ENCODE results near the gene CCDC33. TPM values are rescaled to one million over a fixed set of nuclear protein-coding genes. Genes with fewer than 3 reads are reported as not detected.
A peak's percentile ranks its signal among the peaks of the same experiment; 100 is the strongest.

CCDC33 gene
- total and polyA plus RNA-seq, 4 experiments from 2014 or later = not detected

- no peaks in the 10 kb centered on the region for H3K36me3 Mint-ChIP-seq
Measured at GRCh38 chr15:74382004-74382816, 146.1 kb downstream of the CCDC33 start.

GRCh38 chr15:74383286-74383685, 147.2 kb downstream of the CCDC33 start:
- no peak overlapping the region for H3K4me3 Mint-ChIP-seq
- ChIA-PET POLR2A (ENCODE audit: partially characterized antibody) (interaction anchor here (1.5 to 2.3 kb wide), 2 partner anchors 16 to 78 kb away, joined by 7 to 10 read pairs; partner anchors contain the start of gene UBL7), CTCF (ENCODE audit: partially characterized antibody) (interaction anchor here (0.7 to 21.8 kb wide), 10 partner anchors 11 to 107 kb away, joined by 3 to 550 read pairs (median 6); partner anchors contain the start of genes SEMA7A and UBL7)
- Histone ChIP-seq H3K4me1 (ENCODE audit: insufficient read depth, low read length) (peaks cover 33% of the 10 kb centered on the region), H3K9me3 (ENCODE audit: control insufficient read depth in 1 of 2, low read length in 2 of 2) (no peaks in the 10 kb centered on the region), H3K4me3 (ENCODE audit: low read length in 2 of 2) (no peak overlapping the region), H3K27me3 (ENCODE audit: insufficient read depth, low read length) (no peaks in the 10 kb centered on the region), H3K36me3 (ENCODE audit: insufficient read depth, low read length) (no peaks in the 10 kb centered on the region), H3K27ac (ENCODE audit: low read depth, low read length) (no peak overlapping the region)
- peak overlapping the region in 4 of 7 donors; percentile 35 to 91 (median 71) for H3K27ac Mint-ChIP-seq
- H3K9me3 Mint-ChIP-seq = no peaks in the 10 kb centered on the region
- intact Hi-C loops (cut with micrococcal nuclease) = no loop called here
- H3K4me1 Mint-ChIP-seq = peaks cover 9 to 26% (median 18%) of the 10 kb centered on the region in 4 donors
- no peaks in the 10 kb centered on the region for H3K36me3 Mint-ChIP-seq
- DNase-seq = no peak
- H3K27me3 Mint-ChIP-seq = no peaks in the 10 kb centered on the region

More at GRCh38 chr15:74382004-74382816, 146.1 kb downstream of the CCDC33 start:
- peaks cover 33% of the 10 kb centered on the region for H3K4me1 ChIP-seq (ENCODE audit: insufficient read depth, low read length)
- intact Hi-C loops (cut with micrococcal nuclease) = loop anchor here (1.0 kb wide), 3 partner anchors 52 to 108 kb away; no protein-coding TSS in a partner anchor
- no peaks in the 10 kb centered on the region for H3K9me3 Mint-ChIP-seq
- no peaks in the 10 kb centered on the region for H3K9me3 ChIP-seq (ENCODE audit: control insufficient read depth in 1 of 2, low read length in 2 of 2)
- no peak overlapping the region for H3K4me3 Mint-ChIP-seq
- H3K27me3 ChIP-seq (ENCODE audit: insufficient read depth, low read length) = no peaks in the 10 kb centered on the region
- H3K27me3 Mint-ChIP-seq = no peaks in the 10 kb centered on the region
- H3K4me1 Mint-ChIP-seq = peaks cover 9 to 26% (median 18%) of the 10 kb centered on the region in 4 donors
- no peak overlapping the region for H3K4me3 ChIP-seq (ENCODE audit: low read length in 2 of 2)
- H3K36me3 ChIP-seq (ENCODE audit: insufficient read depth, low read length) = no peaks in the 10 kb centered on the region
- H3K27ac ChIP-seq (ENCODE audit: low read depth, low read length) = no peak overlapping the region
- ChIA-PET CTCF (ENCODE audit: partially characterized antibody) (interaction anchor here (0.6 to 21.8 kb wide), 22 partner anchors 9 to 386 kb away, joined by 3 to 550 read pairs (median 3); partner anchors contain the start of genes CLK3, SEMA7A and UBL7), POLR2A (ENCODE audit: partially characterized antibody) (interaction anchor here (0.8 to 1.2 kb wide), 5 partner anchors 8 to 79 kb away, joined by 3 to 6 read pairs (median 5); partner anchors contain the start of genes SEMA7A and UBL7)
- peak in 4 of 5 donors; percentile 63 to 72 (median 68) for DNase-seq
- no peak overlapping the region for H3K27ac Mint-ChIP-seq

DNA sequence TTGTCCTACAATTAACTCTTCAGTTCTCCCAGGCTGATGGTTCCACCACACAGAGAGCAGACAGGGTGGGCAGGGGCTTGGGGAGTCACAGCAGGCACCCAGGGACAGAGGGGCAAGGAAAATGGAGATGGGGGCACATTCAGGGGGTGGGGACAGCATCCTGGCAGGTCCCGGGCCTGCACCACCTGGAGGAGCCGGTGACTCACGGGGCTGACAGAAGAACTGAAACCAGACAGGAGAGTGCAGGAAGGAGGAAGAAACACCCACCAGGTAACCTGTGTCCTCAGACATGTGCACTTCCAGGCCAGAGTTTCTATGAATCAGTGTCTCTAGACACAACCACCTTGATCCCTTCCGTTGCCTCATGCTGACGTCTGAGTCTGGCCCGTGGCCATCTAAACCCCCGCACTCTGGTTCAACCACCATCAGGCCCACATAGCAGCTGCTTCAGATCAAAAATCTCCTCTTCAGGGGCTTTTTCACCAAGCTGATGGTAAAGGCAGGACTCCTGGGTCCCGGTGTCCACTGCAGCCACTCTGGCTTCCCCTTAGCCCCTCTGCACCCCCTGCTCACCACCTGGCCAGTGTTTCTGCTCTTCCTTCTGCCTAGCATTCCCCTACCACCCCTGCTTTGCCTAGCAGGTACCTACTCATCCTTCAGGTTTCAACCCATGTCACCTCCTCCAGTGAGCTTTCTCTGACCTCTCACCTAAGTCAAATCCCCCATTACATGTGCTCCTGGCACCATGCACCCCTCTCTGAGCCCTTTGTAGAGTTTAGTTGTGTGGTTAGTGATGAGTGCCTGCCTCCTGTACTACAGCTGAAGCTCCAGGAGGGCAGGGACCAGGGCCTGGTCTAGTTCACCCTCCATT, 147.8 kb downstream of the CCDC33 start:
- Mint-ChIP-seq H3K4me3 (peak overlapping the region in 2 of 8 donors; percentile 2 to 54), H3K9me3 (no peaks in the 10 kb centered on the region), H3K27ac (peak overlapping the region; percentile 15 to 91 (median 53)), H3K36me3 (no peaks in the 10 kb centered on the region), H3K27me3 (no peaks in the 10 kb centered on the region), H3K4me1 (peaks cover 9 to 23% (median 15%) of the 10 kb centered on the region in 4 donors)
- DNase-seq = peak in 1 of 5 donors; percentile 64
- H3K4me1 ChIP-seq (ENCODE audit: insufficient read depth, low read length) = peaks cover 27% of the 10 kb centered on the region
- no peaks in the 10 kb centered on the region for H3K36me3 ChIP-seq (ENCODE audit: insufficient read depth, low read length)
- ChIA-PET POLR2A (ENCODE audit: partially characterized antibody) (interaction anchor here (0.7 to 2.3 kb wide), 4 partner anchors 8 to 77 kb away, joined by 3 to 10 read pairs (median 6); partner anchors contain the start of gene UBL7), CTCF (ENCODE audit: partially characterized antibody) (interaction anchor here (1.4 to 21.8 kb wide), 8 partner anchors 9 to 386 kb away, joined by 4 to 550 read pairs (median 8); partner anchors contain the start of genes SEMA7A and UBL7)
- H3K27ac ChIP-seq (ENCODE audit: low read depth, low read length) = no peak overlapping the region
- H3K4me3 ChIP-seq (ENCODE audit: low read length in 2 of 2) = no peak overlapping the region
- H3K9me3 ChIP-seq (ENCODE audit: control insufficient read depth in 1 of 2, low read length in 2 of 2) = no peaks in the 10 kb centered on the region
- H3K27me3 ChIP-seq (ENCODE audit: insufficient read depth, low read length) = no peaks in the 10 kb centered on the region
- intact Hi-C loops (cut with micrococcal nuclease) = no loop called here

DNA sequence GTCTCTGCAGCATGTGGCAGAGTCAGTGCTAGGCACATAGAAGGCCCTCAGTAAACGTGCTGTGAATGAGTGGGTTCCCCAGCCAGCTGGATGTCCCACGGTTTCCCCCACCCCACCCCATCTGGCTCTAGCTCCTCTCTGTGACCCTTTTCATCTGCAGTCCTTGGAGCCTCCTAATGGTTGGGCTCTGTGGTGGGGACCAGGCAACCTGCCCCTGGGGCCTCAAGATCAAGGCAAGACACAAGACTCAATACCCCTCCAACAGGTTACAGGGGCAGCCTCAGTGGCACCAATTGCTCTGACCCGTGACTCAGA, 148.4 kb downstream of the CCDC33 start:
- H3K4me1 ChIP-seq (ENCODE audit: insufficient read depth, low read length) = peaks cover 23% of the 10 kb centered on the region
- no peak overlapping the region for H3K4me3 Mint-ChIP-seq
- no peaks in the 10 kb centered on the region for H3K27me3 ChIP-seq (ENCODE audit: insufficient read depth, low read length)
- POLR2A ChIA-PET (ENCODE audit: partially characterized antibody) = interaction anchor here (0.7 to 2.3 kb wide), 4 partner anchors 9 to 77 kb away, joined by 3 to 10 read pairs (median 6); partner anchors contain the start of gene UBL7
- DNase-seq = no peak
- peaks cover 9 to 19% (median 14%) of the 10 kb centered on the region in 4 donors for H3K4me1 Mint-ChIP-seq
- CTCF ChIA-PET (ENCODE audit: partially characterized antibody) = interaction anchor here (1.0 to 21.8 kb wide), 7 partner anchors 9 to 385 kb away, joined by 3 to 550 read pairs (median 8); partner anchors contain the start of genes SEMA7A and UBL7
- H3K36me3 ChIP-seq (ENCODE audit: insufficient read depth, low read length) = no peaks in the 10 kb centered on the region
- H3K9me3 Mint-ChIP-seq = no peaks in the 10 kb centered on the region
- no peaks in the 10 kb centered on the region for H3K9me3 ChIP-seq (ENCODE audit: control insufficient read depth in 1 of 2, low read length in 2 of 2)
- intact Hi-C loops (cut with micrococcal nuclease) = no loop called here
- no peak overlapping the region for H3K4me3 ChIP-seq (ENCODE audit: low read length in 2 of 2)
- H3K27ac ChIP-seq (ENCODE audit: low read depth, low read length) = no peak overlapping the region
- H3K36me3 Mint-ChIP-seq = no peaks in the 10 kb centered on the region
- H3K27me3 Mint-ChIP-seq = no peaks in the 10 kb centered on the region
- H3K27ac Mint-ChIP-seq = peak overlapping the region in 2 of 7 donors; percentile 87 to 89

GRCh38 chr15:74384881-74385643, 148.9 kb downstream of the CCDC33 start:
- no peaks in the 10 kb centered on the region for H3K36me3 ChIP-seq (ENCODE audit: insufficient read depth, low read length)
- POLR2A ChIA-PET (ENCODE audit: partially characterized antibody) = interaction anchor here (0.8 to 2.3 kb wide), 3 partner anchors 14 to 76 kb away, joined by 5 to 10 read pairs (median 7); partner anchors contain the start of gene UBL7
- Mint-ChIP-seq H3K4me1 (peaks cover 9 to 19% (median 14%) of the 10 kb centered on the region in 4 donors), H3K27ac (peak overlapping the region in 3 of 7 donors; percentile 56 to 89 (median 87)), H3K36me3 (no peaks in the 10 kb centered on the region), H3K9me3 (no peaks in the 10 kb centered on the region), H3K4me3 (peak overlapping the region in 2 of 8 donors; percentile 10 to 15), H3K27me3 (no peaks in the 10 kb centered on the region)
- CTCF ChIA-PET (ENCODE audit: partially characterized antibody) = interaction anchor here (1.0 to 21.8 kb wide), 8 partner anchors 9 to 384 kb away, joined by 3 to 550 read pairs (median 6); partner anchors contain the start of genes SEMA7A and UBL7
- H3K27me3 ChIP-seq (ENCODE audit: insufficient read depth, low read length) = no peaks in the 10 kb centered on the region
- no peak overlapping the region for H3K27ac ChIP-seq (ENCODE audit: low read depth, low read length)
- no peak overlapping the region for H3K4me3 ChIP-seq (ENCODE audit: low read length in 2 of 2)
- peaks cover 23% of the 10 kb centered on the region for H3K4me1 ChIP-seq (ENCODE audit: insufficient read depth, low read length)
- intact Hi-C loops (cut with micrococcal nuclease) = no loop called here
- peak in 1 of 5 donors; percentile 43 for DNase-seq
- no peaks in the 10 kb centered on the region for H3K9me3 ChIP-seq (ENCODE audit: control insufficient read depth in 1 of 2, low read length in 2 of 2)

DNA sequence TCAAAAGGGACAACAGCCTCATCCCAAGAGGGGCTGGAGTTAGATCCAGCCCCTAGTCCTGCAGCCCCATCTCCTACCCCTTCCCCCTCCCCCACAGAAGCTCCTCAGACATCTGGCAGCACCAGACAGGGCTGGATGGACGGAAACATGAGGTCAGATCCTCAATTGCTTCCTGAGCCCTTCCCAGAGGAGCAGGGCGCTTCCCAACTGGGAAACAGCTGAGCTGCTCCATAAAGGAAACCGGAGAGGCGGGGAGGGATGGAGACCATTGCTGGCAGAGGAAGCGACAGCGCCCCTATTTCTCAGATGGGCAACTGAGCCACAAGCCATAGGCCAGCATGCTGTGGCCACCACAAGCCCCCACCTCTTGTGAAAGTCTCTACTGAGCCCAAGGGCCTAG, 149.6 kb downstream of the CCDC33 start:
- Histone ChIP-seq H3K9me3 (ENCODE audit: control insufficient read depth in 1 of 2, low read length in 2 of 2) (no peaks in the 10 kb centered on the region), H3K27me3 (ENCODE audit: insufficient read depth, low read length) (no peaks in the 10 kb centered on the region), H3K4me1 (ENCODE audit: insufficient read depth, low read length) (peaks cover 23% of the 10 kb centered on the region), H3K27ac (ENCODE audit: low read depth, low read length) (no peak overlapping the region), H3K36me3 (ENCODE audit: insufficient read depth, low read length) (no peaks in the 10 kb centered on the region), H3K4me3 (ENCODE audit: low read length in 2 of 2) (no peak overlapping the region)
- Mint-ChIP-seq H3K27ac (no peak overlapping the region), H3K9me3 (no peaks in the 10 kb centered on the region), H3K4me3 (no peak overlapping the region), H3K4me1 (peaks cover 9 to 19% (median 14%) of the 10 kb centered on the region in 4 donors), H3K27me3 (no peaks in the 10 kb centered on the region), H3K36me3 (no peaks in the 10 kb centered on the region)
- POLR2A ChIA-PET (ENCODE audit: partially characterized antibody) = no interaction called here
- CTCF ChIA-PET (ENCODE audit: partially characterized antibody) = interaction anchor here (1.0 to 21.8 kb wide), 6 partner anchors 9 to 110 kb away, joined by 3 to 550 read pairs (median 6); partner anchors contain the start of gene SEMA7A
- intact Hi-C loops (cut with micrococcal nuclease) = no loop called here
- peak in 1 of 5 donors; percentile 6 for DNase-seq
